H9 (cell line): ENCODE data around the gene GIMAP4. TPM values are rescaled to one million over a fixed set of nuclear protein-coding genes. Genes with fewer than 3 reads are reported as not detected.

ENCODE experiments used
- DNase-seq: peaks from one replicate; pipeline ENCODE4 v3.0.0-alpha.2; 2017
- H2AFZ ChIP-seq: one replicate; pipeline ENCODE4 v1.6.1; 2013; ENCODE audit warnings: mild to moderate bottlenecking, low read length, control low read depth, moderate library complexity
- H2AK5ac ChIP-seq: 2 replicates; pipeline ENCODE4 v1.6.1; 2013; ENCODE audit warnings: low read length, control low read depth, mixed read lengths; ENCODE audit not compliant: insufficient read length
- H2BK120ac ChIP-seq: one replicate; pipeline ENCODE4 v1.6.1; 2013; ENCODE audit warnings: low read depth, mild to moderate bottlenecking, low read length, control low read depth, inconsistent platforms; ENCODE audit not compliant: poor library complexity, severe bottlenecking
- H2BK12ac ChIP-seq: 2 replicates; pipeline ENCODE4 v1.6.1; 2013; ENCODE audit warnings: low read length, control low read depth, mixed read lengths, low read depth; ENCODE audit not compliant: insufficient read length
- H2BK15ac ChIP-seq: 2 replicates; pipeline ENCODE4 v1.6.1; 2013; ENCODE audit warnings: low read depth, low read length, control low read depth
- H2BK20ac ChIP-seq: one replicate; pipeline ENCODE4 v1.6.1; 2013; ENCODE audit warnings: low read depth, mild to moderate bottlenecking, low read length, control low read depth, inconsistent platforms; ENCODE audit not compliant: poor library complexity, severe bottlenecking
- H2BK5ac ChIP-seq: 2 replicates; pipeline ENCODE4 v1.6.1; 2013; ENCODE audit warnings: low read length, control low read depth, mixed read lengths; ENCODE audit not compliant: insufficient read length
- H3K14ac ChIP-seq: 2 replicates; pipeline ENCODE4 v1.6.1; 2013; ENCODE audit warnings: low read length, control low read depth; ENCODE audit not compliant: insufficient read depth
- H3K18ac ChIP-seq: 2 replicates; pipeline ENCODE4 v1.6.1; 2013; ENCODE audit warnings: low read depth, mild to moderate bottlenecking, mixed read lengths, low read length, control low read depth; ENCODE audit not compliant: insufficient read length
- H3K23ac ChIP-seq: 2 replicates; pipeline ENCODE4 v1.6.1; 2013; ENCODE audit warnings: low read length, control low read depth, mixed read lengths, low read depth; ENCODE audit not compliant: insufficient read length
- H3K23me2 ChIP-seq: 2 replicates; pipeline ENCODE4 v1.6.1; 2013; ENCODE audit warnings: low read depth, mild to moderate bottlenecking, mixed read lengths, low read length, control low read depth; ENCODE audit not compliant: insufficient read length, poor library complexity, severe bottlenecking
- H3K27ac ChIP-seq: 2 replicates; pipeline ENCODE4 v1.5.1; 2013; ENCODE audit warnings: low read length, control low read depth, mixed read lengths, low read depth; ENCODE audit not compliant: insufficient read length
- H3K27me3 ChIP-seq: 2 replicates; pipeline ENCODE4 v1.6.1; 2013; ENCODE audit warnings: low read length, control low read depth, inconsistent platforms; ENCODE audit not compliant: insufficient read depth
- H3K4ac ChIP-seq: 2 replicates; pipeline ENCODE4 v1.6.1; 2013; ENCODE audit warnings: low read depth, mild to moderate bottlenecking, control low read depth, inconsistent platforms, low read length, moderate library complexity
- H3K4me1 ChIP-seq: 2 replicates; pipeline ENCODE4 v1.6.1; 2013; ENCODE audit warnings: low read length, control low read depth, inconsistent platforms; ENCODE audit not compliant: insufficient read depth
- H3K4me2 ChIP-seq: 2 replicates; pipeline ENCODE4 v1.6.1; 2013; ENCODE audit warnings: low read length, control low read depth, mixed read lengths; ENCODE audit not compliant: insufficient read length, insufficient read depth
- H3K56ac ChIP-seq: 2 replicates; pipeline ENCODE4 v1.6.1; 2013; ENCODE audit warnings: low read depth, mild to moderate bottlenecking, mixed read lengths, low read length, control low read depth; ENCODE audit not compliant: insufficient read length
- H3K79me1 ChIP-seq: 2 replicates; pipeline ENCODE4 v1.6.1; 2013; ENCODE audit warnings: low read depth, mild to moderate bottlenecking, moderate library complexity, low read length, control low read depth, inconsistent platforms; ENCODE audit not compliant: insufficient read depth, poor library complexity, severe bottlenecking
- H3K79me2 ChIP-seq: 2 replicates; pipeline ENCODE4 v1.6.1; 2013; ENCODE audit warnings: low read length, control low read depth, inconsistent platforms; ENCODE audit not compliant: insufficient read depth
- H3K9ac ChIP-seq: 2 replicates; pipeline ENCODE4 v1.6.1; 2013; ENCODE audit warnings: low read length, control low read depth, mixed read lengths; ENCODE audit not compliant: insufficient read length; ENCODE audit errors: extremely low read depth
- H3K9me3 ChIP-seq: one replicate; pipeline ENCODE4 v1.6.1; 2013; ENCODE audit warnings: low read depth, low read length, inconsistent platforms; ENCODE audit not compliant: control insufficient read depth
- H3T11ph ChIP-seq: one replicate; pipeline ENCODE4 v1.6.1; 2013; ENCODE audit warnings: mild to moderate bottlenecking, low read length, control low read depth, inconsistent platforms
- H4K20me1 ChIP-seq: one replicate; pipeline ENCODE4 v1.6.1; 2013; ENCODE audit not compliant: control insufficient read depth, insufficient read length, insufficient read depth
- H4K5ac ChIP-seq: 2 replicates; pipeline ENCODE4 v1.6.1; 2013; ENCODE audit warnings: low read depth, mild to moderate bottlenecking, mixed read lengths, low read length, control low read depth; ENCODE audit not compliant: insufficient read length
- H4K8ac ChIP-seq: replicated peaks from 2 replicates; pipeline ENCODE4 v1.6.1; 2013; ENCODE audit warnings: low read length, control low read depth, mixed read lengths, low read depth; ENCODE audit not compliant: insufficient read length
- H4K91ac ChIP-seq: 2 replicates; pipeline ENCODE4 v1.6.1; 2013; ENCODE audit warnings: low read depth, mild to moderate bottlenecking, moderate library complexity, mixed read lengths, low read length, control low read depth; ENCODE audit not compliant: insufficient read length
- H3K27ac Mint-ChIP-seq, 3 experiments: 2 replicates in 2 of 3; 3 replicates in 1 of 3; pipeline ENCODE4 v1.8.0; 2020 to 2021; ENCODE audit warnings: mixed read lengths in 3 of 3, mild to moderate bottlenecking in 1 of 3, moderate library complexity in 1 of 3
- H3K27me3 Mint-ChIP-seq: 2 replicates; pipeline ENCODE4 v1.8.0; 2021; ENCODE audit warnings: low read depth, mild to moderate bottlenecking, moderate library complexity, mixed read lengths
- H3K36me3 Mint-ChIP-seq, 3 experiments: 2 replicates in 2 of 3; 3 replicates in 1 of 3; pipeline ENCODE4 v1.8.0; 2020 to 2021; ENCODE audit warnings: low read depth in 3 of 3, mixed read lengths in 3 of 3; ENCODE audit not compliant: insufficient read depth in 1 of 3
- H3K4me1 Mint-ChIP-seq, 2 experiments: 2 replicates each; pipeline ENCODE4 v1.8.0; 2020; ENCODE audit warnings: mixed read lengths in 2 of 2
- H3K4me3 Mint-ChIP-seq, 2 experiments: 2 replicates in 1 of 2; 3 replicates in 1 of 2; pipeline ENCODE4 v1.8.0; 2020 to 2021; ENCODE audit warnings: mild to moderate bottlenecking in 2 of 2, mixed read lengths in 2 of 2, moderate library complexity in 1 of 2
- H3K9me3 Mint-ChIP-seq, 2 experiments: 2 replicates in 1 of 2; 3 replicates in 1 of 2; pipeline ENCODE4 v1.8.0; 2020; ENCODE audit warnings: mild to moderate bottlenecking in 2 of 2, mixed read lengths in 2 of 2, moderate library complexity in 1 of 2
- CTCF ChIP-seq: fragments of 200-600 bp; sonication (generic); conservative IDR thresholded peaks from 3 replicates; pipeline ENCODE4 v1.8.0; 2021; ENCODE audit warnings: antibody characterized with exemption, mild to moderate bottlenecking
- WGBS: extraction: QIAGEN DNeasy Blood & Tissue Kit; methylation state at CpG from one replicate; pipeline ENCODE4 v1.1.7; 2013; ENCODE audit warnings: missing lambda C conversion rate, low lambda C conversion rate, mixed read lengths; ENCODE audit not compliant: insufficient read length; ENCODE audit errors: extremely low coverage; 5-methylcytosine and 5-hydroxymethylcytosine counted together
- total RNA-seq: library from RNA; stranded (reverse); gene quantifications from 2 replicates; pipeline ENCODE4 v1.2.1, GENCODE V29; 2021

The GIMAP4 gene
- total RNA-seq, 1 experiment from 2014 or later = not detected

- Histone ChIP-seq H3K79me2 (no peaks in the 10 kb centered on the region), H2BK12ac (no peak overlapping the region), H3K18ac (no peak overlapping the region), H3K56ac (no peak overlapping the region), H2AK5ac (no peak overlapping the region), H4K8ac (no peak overlapping the region), H4K5ac (no peak overlapping the region), H3K23ac (no peak overlapping the region), H3K27ac (no peak overlapping the region), H2BK20ac (no peak overlapping the region), H3K4me1 (no peaks in the 10 kb centered on the region), H3K9ac (no peak overlapping the region), H4K91ac (no peak overlapping the region), H3K9me3 (peaks cover 8% of the 10 kb centered on the region), H3K27me3 (no peaks in the 10 kb centered on the region), H2BK120ac (no peak overlapping the region), H4K20me1 (no peaks in the 10 kb centered on the region), H3K79me1 (no peaks in the 10 kb centered on the region), H3K4ac (no peak overlapping the region), H3K14ac (no peak overlapping the region), H2BK5ac (no peak overlapping the region), H3K23me2 (no peaks in the 10 kb centered on the region), H2BK15ac (no peak overlapping the region), H3K4me2 (no peak overlapping the region), H3T11ph (no peak overlapping the region), H2AFZ (no peak overlapping the region)
- Mint-ChIP-seq H3K27me3 (peaks cover 68% of the 10 kb centered on the region), H3K36me3 (peaks cover 0 to 6% (median 2%) of the 10 kb centered on the region in 3 experiments; a peak in 4 of 7 replicates), H3K9me3 (peaks cover 13 to 20% of the 10 kb centered on the region in 2 experiments), H3K4me1 (no peaks in the 10 kb centered on the region), H3K27ac (no peak overlapping the region), H3K4me3 (no peak overlapping the region)
- no CpG with 5 or more reads among the region's 7 CpGs for WGBS
- TF ChIP-seq CTCF = no peak
- no peak for DNase-seq
These were observed 18.0 kb downstream of the GIMAP4 start for GRCh38 chr7:150585199-150585598.
